Stimulated activated CD4-positive, alpha-beta T cell treated with anti-CD3 and anti-CD28 coated beads, Interleukin-4, amount 100 ng/mL, for 1 hour (primary cell): ENCODE results near the gene REM2.
A peak's percentile ranks its signal among the peaks of the same experiment; 100 is the strongest.
"Not testable (repeated sequence)": the region's sequence is repeated elsewhere in the genome, so short reads cannot be mapped to it uniquely, and the experiment has no call there.

Experiments used
- DNase-seq: peaks from one replicate; pipeline ENCODE4 v3.0.0-alpha.2; 2020

The REM2 gene

GRCh38 chr14:22900081-22900799 lies 17.2 kb downstream of the REM2 start:
- no peak for DNase-seq

- DNase-seq = no peak
Measured at GRCh38 chr14:22901799-22902198, 18.8 kb downstream of the REM2 start.

DNA sequence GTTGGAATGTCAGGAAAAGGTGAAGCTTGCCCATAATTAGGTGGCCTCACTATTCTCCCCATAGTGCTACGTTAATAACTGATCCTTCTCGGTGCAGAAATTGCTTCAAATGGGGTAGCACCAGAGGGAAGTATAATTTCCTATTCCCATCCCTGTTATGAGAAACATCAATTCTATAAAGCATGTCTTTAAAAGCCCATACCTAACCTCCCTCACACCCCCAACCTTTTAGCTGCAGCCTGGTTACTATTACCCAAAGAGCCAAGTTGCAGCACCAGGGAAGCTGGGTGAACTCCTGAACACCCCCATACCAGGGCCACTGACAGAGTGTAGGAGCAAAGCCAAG lies 20.7 kb downstream of the REM2 start:
- no peak for DNase-seq

- no peak for DNase-seq
Measured at GRCh38 chr14:22905627-22906026, 22.6 kb downstream of the REM2 start.

DNA sequence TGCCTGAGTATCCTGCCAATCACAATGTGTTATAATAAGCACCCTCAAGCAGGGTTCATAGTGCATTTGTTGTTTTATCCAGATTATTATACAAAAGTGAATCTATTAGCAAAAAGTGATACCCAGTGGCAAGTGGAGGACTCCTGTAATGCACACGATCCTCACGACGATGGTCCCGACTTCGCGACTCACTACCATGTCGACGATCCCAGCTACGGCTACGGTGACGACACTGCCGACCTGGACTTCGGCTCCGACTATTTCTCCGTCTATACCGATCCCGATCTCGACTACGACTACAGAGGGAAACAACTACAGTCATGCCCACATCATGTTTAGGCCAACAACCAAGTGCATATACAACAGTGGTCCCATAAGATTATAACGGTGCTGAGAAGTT lies 23.1 kb downstream of the REM2 start:
- no peak for DNase-seq

- DNase-seq = no peak
Measured at GRCh38 chr14:22907429-22907828, 24.4 kb downstream of the REM2 start.

DNA sequence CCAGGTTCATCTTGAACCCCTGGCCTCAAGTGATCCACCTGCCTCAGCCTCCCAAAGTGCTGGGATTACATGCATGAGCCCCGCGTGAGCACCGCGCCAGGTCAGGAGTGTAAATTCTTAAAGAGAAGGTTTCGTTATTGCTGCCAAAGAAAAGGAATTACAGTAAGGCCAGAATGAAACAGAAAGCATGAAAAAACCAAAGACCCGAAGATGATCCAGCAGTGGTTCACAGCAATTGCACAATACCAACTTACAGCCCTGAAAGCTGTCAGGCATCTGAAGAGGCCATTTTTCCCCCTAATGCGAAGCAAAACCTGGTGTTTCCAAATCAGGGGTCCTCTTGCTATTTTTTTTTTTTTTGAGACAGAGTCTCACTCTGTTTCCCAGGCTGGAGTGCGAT lies 25.6 kb downstream of the REM2 start:
- no peak for DNase-seq

DNA sequence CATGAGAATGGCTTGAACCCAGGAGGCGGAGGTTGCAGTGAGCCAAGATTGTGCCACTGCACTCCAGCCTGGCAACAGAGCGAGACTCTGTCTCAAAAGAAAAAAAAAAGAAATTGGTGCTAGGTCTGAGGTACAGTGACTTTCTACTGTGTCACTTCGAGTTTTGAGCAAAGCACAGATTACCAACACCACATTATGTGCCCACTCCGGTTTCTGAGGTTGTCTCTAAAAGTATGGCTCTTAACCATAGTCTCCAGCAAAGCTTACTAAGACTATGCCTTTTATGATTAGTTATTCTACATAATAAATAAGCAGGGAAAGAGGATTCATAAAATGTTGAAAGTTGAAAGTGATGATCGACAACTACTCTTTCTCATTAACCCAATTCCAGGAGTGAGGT lies 27.9 kb downstream of the REM2 start:
- no peak for DNase-seq

- DNase-seq = not testable (repeated sequence)
Measured at GRCh38 chr14:22914836-22915235, 31.8 kb downstream of the REM2 start.

GRCh38 chr14:22915886-22916521 lies 33.0 kb downstream of the REM2 start:
- no peak for DNase-seq

GRCh38 chr14:22918804-22919600 lies 36.0 kb downstream of the REM2 start, which contains the start of gene RBM23:
Gene RBM23 (minus strand): TSS chr14:22919149.
- peak; percentile 99 for DNase-seq

DNA sequence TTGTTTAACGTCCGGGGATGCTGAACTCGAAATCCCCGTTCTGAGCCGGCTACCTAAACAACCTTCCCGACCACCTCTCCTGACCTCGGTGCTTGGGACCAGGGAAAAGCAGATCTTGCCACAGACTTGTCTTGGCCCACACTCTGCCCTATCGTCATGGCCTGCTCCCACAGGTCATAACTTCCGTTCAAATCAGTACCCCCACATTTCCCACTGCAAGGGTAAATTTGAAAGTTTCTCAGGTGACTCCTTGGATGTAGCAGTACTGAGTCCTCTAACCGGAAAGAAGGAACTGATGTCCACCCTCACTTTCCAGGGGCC lies 36.5 kb downstream of the REM2 start:
- no peak for DNase-seq

GRCh38 chr14:22920697-22921096 lies 37.7 kb downstream of the REM2 start:
- DNase-seq = no peak

GRCh38 chr14:22922294-22922693 lies 39.3 kb downstream of the REM2 start:
- no peak for DNase-seq

GRCh38 chr14:22923746-22924145 lies 40.7 kb downstream of the REM2 start:
- no peak for DNase-seq

DNA sequence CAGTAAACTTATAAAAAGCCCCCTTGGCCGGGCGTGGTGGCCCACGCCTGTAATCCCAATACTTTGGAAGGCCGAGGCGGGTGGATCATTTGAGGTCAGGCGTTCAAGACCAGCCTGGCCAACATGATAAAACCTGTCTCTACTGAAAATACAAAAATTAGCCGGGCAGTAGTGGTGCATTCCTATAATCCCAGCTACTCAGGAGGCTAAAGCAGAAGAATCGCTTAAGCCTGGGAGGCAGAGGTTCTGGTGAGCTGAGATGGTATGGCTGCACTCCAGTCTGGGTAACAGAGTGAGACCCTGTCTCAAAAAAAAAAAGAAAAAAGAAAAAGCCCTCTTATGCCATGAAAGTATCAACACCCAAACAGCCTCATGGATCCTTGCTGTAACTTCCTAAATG lies 42.5 kb downstream of the REM2 start:
- DNase-seq = no peak

- no peak for DNase-seq
Measured at GRCh38 chr14:22926316-22926715, 43.3 kb downstream of the REM2 start.

DNA sequence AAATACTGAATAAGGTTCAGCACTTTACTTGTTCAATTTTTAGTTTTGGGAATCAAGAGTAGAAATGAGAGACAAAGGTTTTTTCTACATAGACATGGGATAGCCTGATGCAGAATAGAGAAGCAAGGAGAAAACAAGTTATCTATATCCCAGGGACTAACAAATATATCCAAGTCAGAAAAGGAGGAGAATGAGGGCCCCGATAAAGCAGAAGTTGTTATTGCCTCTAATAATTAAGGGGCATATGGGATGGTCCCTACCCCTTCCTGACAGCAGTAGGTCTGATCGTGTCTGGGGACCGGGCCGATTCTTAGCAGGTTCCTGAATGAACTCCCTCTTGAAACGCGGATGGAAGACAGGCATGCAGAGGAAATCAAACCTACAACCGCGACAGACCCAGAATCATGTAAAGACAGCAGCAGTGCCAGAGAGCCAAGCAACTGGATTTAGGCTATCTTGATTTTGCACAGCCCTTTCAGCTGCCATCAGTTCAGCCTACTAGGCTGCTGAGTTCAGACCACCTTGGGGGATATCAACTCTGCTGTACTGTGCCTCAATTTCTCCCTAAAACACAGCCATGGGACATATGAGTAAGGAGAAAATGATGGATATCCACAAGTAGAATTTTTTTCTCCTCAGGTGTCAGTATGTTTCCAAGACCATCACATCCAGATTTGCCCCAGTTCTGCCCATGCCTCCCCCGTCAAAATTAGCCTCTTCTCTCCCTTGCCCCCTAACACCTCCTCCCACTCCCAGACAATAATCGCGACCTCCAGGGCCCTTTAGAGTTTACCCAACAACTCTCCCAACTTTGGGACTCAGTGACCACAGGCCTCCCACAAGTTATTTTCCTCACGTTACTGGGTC lies 45.4 kb downstream of the REM2 start:
- no peak for DNase-seq

DNA sequence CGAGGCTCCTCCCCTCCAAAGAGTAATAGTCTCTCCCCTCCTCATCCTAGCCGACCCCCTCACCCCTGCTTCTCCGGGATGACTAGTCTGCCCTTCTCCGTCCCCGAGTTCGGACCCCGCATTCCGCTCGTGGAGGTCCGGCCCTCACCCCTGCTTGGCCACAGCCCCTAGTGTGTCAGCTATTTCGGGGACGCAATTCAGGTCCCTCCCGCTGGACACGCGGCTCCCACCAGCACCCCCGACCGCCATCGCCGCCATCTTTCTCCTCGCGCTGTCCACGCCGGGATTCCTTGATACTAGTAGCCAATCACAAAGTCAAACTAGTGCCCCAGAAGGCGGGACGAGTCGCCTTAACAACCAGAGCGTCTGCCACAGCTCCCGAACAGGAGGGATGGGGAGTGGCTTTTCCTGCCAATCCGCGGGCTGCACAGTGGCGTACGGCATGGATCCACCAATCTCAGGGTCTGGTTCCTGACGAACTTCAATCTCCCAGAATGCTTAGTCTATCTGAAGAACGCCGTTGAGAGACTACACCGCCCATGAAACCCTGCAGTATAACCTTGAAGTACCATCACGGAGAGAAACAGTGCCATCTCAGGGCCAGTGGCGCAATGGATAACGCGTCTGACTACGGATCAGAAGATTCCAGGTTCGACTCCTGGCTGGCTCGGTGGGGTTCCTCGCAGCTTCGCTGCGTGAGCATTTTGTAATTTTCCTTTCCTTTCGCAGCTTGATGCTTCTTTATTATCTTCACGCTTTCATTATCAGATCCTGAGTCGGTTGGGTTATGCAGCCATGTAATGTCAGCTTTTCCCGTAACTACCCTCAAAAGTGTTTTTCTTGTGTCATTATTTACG lies 46.3 kb downstream of the REM2 start, which contains the start of gene PRMT5:
PRMT5 (minus strand) TSS at position 273 of the 857 bp plus-strand sequence; CDS start at position 258, 15 bp downstream.
- DNase-seq = peak; percentile 97

GRCh38 chr14:22929961-22930364 lies 46.9 kb downstream of the REM2 start:
- no peak for DNase-seq

- no peak for DNase-seq
Measured at GRCh38 chr14:22932146-22932545, 49.1 kb downstream of the REM2 start.

GRCh38 chr14:22935156-22935555 lies 52.1 kb downstream of the REM2 start:
- no peak for DNase-seq
